ENCODE results near the gene F2R. TPM values are rescaled to one million over a fixed set of nuclear protein-coding genes. Genes with fewer than 3 reads are reported as not detected.

F2R gene
- total and polyA plus RNA-seq, 4 donors = 4.2 to 31.8 (median 13.7) TPM

DNA sequence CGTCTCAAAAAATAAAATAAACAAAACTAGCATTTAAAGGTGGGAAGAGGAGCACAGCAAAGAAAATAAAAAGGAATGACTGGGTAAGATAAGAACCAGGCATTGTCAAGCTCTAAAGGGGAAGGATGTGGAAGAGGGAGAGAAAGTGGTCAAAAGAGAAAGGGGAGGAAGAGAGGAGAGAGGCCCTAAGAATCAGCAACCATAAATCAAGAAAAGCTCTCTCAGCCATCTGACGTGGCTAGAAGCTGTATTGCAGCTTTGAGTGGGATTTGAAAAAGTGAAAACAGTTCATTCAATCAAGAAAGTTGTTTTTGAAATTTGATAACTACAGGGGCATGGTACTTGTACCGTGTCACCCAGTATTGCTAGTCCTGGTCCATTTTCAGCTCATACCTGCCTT lies 45.4 kb upstream of the F2R start:
- Histone ChIP-seq H3K4me3 (no peak overlapping the region), H3K27ac (ENCODE audit: low read depth in 1 of 2, low read length in 1 of 2) (no peak overlapping the region), H3K4me1 (ENCODE audit: control insufficient read depth in 5 of 5, insufficient read depth in 5 of 5, low read length in 5 of 5) (no peaks in the 10 kb centered on the region), H3K36me3 (ENCODE audit: control insufficient read depth in 4 of 4, insufficient read depth in 4 of 4, low read length in 4 of 4) (peaks cover 0 to 3% (median 0%) of the 10 kb centered on the region in 4 donors), H3K9ac (ENCODE audit: insufficient read depth in 1 of 2, low read length in 2 of 2) (no peak overlapping the region), H3K9me3 (ENCODE audit: control insufficient read depth in 4 of 4, insufficient read depth in 3 of 4, low read length in 3 of 4) (no peaks in the 10 kb centered on the region), H3K27me3 (ENCODE audit: control insufficient read depth in 3 of 3, insufficient read depth in 3 of 3, low read length in 2 of 3) (no peaks in the 10 kb centered on the region)
- TF ChIP-seq, protein P1, sequence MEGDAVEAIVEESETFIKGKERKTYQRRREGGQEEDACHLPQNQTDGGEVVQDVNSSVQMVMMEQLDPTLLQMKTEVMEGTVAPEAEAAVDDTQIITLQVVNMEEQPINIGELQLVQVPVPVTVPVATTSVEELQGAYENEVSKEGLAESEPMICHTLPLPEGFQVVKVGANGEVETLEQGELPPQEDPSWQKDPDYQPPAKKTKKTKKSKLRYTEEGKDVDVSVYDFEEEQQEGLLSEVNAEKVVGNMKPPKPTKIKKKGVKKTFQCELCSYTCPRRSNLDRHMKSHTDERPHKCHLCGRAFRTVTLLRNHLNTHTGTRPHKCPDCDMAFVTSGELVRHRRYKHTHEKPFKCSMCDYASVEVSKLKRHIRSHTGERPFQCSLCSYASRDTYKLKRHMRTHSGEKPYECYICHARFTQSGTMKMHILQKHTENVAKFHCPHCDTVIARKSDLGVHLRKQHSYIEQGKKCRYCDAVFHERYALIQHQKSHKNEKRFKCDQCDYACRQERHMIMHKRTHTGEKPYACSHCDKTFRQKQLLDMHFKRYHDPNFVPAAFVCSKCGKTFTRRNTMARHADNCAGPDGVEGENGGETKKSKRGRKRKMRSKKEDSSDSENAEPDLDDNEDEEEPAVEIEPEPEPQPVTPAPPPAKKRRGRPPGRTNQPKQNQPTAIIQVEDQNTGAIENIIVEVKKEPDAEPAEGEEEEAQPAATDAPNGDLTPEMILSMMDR (IDR thresholded peaks at IDR 0.05; ENCODE audit: control extremely low read depth, extremely low read depth) = no peak
- ATAC-seq (ENCODE audit: insufficient read depth, low FRiP score) (no peak), DNase-seq (no peak)
- WGBS, 2 donors = 54 to 82% methylated on average over 3 of the region's 3 CpGs

DNA sequence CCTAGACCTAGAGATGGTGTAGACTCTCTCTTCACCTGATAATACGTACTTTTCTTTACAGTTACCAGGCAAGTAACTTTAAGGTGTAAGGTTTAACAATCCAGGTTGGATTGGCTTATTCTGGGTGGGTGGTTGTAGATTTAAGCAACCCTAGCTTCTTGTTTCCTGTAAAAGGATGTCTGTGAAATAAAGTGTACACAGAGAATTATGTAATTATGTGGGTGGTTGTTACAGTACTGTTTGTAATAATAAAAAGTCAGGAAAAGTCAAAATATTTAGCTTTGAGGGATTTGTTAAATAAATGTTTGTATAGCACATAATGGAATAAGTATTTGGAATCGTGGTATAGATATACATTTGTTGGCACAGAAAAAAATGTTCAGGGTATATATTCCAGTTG lies 43.7 kb upstream of the F2R start:
- no peak for ATAC-seq (ENCODE audit: insufficient read depth, low FRiP score)

DNA sequence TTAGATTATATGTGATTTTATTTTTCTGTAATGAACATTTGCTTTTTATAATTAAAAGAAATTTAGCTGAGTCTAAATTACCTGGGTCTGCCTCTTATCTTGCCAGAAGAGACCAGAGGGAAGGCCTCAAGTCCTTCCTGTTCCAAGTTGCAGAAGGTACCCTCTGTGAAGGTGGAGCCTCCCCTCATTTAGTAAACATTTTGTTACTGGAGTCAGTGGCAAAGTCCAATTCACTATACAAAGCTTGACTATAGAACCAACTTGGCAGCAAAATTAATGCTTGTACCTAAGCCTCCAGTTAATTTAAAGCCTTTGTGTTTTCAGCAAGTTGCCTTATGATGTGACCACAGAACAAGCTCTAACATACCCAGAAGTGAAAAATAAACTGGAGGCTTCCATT lies 42.8 kb upstream of the F2R start:
- Histone ChIP-seq H3K27ac (ENCODE audit: low read depth in 1 of 2, low read length in 1 of 2) (no peak overlapping the region), H3K4me3 (no peak overlapping the region), H3K27me3 (ENCODE audit: control insufficient read depth in 3 of 3, insufficient read depth in 3 of 3, low read length in 2 of 3) (no peaks in the 10 kb centered on the region), H3K9me3 (ENCODE audit: control insufficient read depth in 4 of 4, insufficient read depth in 3 of 4, low read length in 3 of 4) (no peaks in the 10 kb centered on the region), H3K9ac (ENCODE audit: insufficient read depth in 1 of 2, low read length in 2 of 2) (no peak overlapping the region), H3K4me1 (ENCODE audit: control insufficient read depth in 5 of 5, insufficient read depth in 5 of 5, low read length in 5 of 5) (no peaks in the 10 kb centered on the region), H3K36me3 (ENCODE audit: control insufficient read depth in 4 of 4, insufficient read depth in 4 of 4, low read length in 4 of 4) (peaks cover 0 to 3% (median 0%) of the 10 kb centered on the region in 4 donors)
- ATAC-seq (ENCODE audit: insufficient read depth, low FRiP score) = no peak
- no peak for DNase-seq
- TF ChIP-seq, protein P1 (IDR thresholded peaks at IDR 0.05; ENCODE audit: control extremely low read depth, extremely low read depth) = no peak

More for the DNA sequence above, 43.7 kb upstream of the F2R start:
- Histone ChIP-seq H3K9ac (ENCODE audit: insufficient read depth in 1 of 2, low read length in 2 of 2) (no peak overlapping the region), H3K27me3 (ENCODE audit: control insufficient read depth in 3 of 3, insufficient read depth in 3 of 3, low read length in 2 of 3) (no peaks in the 10 kb centered on the region), H3K36me3 (ENCODE audit: control insufficient read depth in 4 of 4, insufficient read depth in 4 of 4, low read length in 4 of 4) (peaks cover 0 to 3% (median 0%) of the 10 kb centered on the region in 4 donors), H3K9me3 (ENCODE audit: control insufficient read depth in 4 of 4, insufficient read depth in 3 of 4, low read length in 3 of 4) (no peaks in the 10 kb centered on the region), H3K4me1 (ENCODE audit: control insufficient read depth in 5 of 5, insufficient read depth in 5 of 5, low read length in 5 of 5) (no peaks in the 10 kb centered on the region), H3K4me3 (no peak overlapping the region), H3K27ac (ENCODE audit: low read depth in 1 of 2, low read length in 1 of 2) (no peak overlapping the region)
- WGBS, 2 donors = 55 to 68% methylated on average over 2 of the region's 2 CpGs
- TF ChIP-seq, protein P1 (IDR thresholded peaks at IDR 0.05; ENCODE audit: control extremely low read depth, extremely low read depth) = no peak
- no peak for DNase-seq

All from lung (tissue), 12 donors.